ENCODE data around the gene KRT17.
"Not testable (repeated sequence)": the region's sequence is repeated elsewhere in the genome, so short reads cannot be mapped to it uniquely, and the experiment has no call there.

Gene KRT17

DNA sequence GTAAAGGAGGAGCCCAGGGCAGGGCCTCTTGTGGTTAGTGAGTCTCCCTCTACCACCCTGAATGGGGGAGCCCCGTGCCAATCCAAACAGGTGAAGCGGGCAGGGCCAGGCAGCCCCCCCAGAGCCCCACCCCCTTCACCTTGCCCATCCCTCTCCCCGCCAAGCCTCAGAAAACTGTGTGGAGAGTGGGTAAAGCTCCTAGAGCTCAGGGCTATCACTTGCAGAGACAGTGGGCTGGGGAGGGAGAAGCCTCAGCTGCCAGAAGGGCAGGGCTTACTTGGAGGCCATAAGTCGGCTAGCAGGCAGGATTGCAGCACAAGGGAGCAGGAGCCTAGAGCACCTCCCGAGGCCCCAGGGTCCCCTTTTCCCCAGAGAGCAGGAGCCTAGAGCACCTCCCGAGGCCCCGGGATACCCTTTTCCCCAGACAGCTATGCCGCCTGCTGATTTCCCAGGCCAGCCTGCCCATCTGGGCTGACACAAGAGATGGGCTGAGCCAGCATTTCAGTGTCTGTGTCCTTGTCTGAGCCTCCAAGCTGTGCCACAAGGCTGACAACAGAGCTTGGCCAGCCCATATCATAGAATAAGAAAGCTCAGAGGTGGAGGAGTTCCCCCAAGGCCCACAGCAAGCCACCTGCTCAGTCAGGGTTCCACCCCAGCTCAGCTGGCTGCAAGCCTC lies 30.9 kb downstream of the KRT17 start:
- no peak for DNase-seq (ENCODE audit: low read depth)

DNA sequence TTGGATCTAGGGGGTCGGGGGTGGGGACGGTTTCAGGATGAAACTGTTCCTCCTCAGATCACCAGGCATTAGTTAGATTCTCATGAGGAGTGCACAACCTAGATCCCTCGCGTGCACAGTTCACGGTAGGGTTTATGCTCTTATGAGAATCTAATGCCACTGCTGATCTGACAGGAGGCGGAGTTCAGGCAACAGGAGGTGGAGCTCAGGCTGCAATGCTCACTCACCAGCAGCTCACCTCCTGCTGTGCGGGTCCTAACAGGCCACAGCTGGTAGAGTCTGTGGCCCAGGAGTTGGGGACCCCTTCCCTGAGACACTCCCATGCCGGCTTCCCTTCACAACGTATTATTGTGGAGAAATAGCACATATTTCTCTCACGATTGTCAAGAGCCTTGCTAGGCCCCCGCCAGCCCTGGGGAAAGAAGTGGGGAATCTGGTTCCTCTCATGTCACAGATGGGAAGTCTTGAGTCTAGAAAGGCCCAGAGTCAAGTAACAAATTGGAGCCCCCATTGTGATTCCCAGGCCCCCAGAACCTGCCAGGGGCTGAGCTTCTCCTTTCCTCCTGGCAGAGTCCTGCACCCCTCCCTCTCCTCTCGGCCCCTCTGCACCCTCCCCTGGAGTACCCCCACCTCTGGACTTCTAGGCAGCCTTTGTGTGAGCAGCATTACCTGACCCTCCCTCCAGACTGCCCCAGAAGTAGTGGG lies 31.6 kb downstream of the KRT17 start:
- DNase-seq (ENCODE audit: low read depth): no peak

DNA sequence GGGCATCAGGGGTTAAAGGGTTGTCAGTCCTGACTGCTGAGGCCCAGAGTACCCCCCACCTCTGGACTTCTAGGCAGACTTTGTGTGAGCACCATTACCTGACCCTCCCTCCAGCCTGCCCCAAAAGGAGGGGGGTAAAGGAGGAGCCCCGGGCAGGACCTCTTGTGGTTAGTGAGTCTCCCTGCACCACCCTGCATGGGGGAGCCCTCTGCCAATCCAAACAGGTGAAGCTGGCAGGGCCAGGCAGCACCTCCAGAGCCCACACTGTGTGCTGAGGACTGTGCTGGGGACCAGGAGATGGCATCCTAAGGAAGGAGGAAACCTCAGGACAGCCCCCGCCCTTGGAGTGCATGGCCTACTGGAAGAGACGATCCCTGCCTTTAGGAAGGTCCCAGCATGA lies 35.1 kb downstream of the KRT17 start:
- no peak for DNase-seq (ENCODE audit: low read depth)

DNA sequence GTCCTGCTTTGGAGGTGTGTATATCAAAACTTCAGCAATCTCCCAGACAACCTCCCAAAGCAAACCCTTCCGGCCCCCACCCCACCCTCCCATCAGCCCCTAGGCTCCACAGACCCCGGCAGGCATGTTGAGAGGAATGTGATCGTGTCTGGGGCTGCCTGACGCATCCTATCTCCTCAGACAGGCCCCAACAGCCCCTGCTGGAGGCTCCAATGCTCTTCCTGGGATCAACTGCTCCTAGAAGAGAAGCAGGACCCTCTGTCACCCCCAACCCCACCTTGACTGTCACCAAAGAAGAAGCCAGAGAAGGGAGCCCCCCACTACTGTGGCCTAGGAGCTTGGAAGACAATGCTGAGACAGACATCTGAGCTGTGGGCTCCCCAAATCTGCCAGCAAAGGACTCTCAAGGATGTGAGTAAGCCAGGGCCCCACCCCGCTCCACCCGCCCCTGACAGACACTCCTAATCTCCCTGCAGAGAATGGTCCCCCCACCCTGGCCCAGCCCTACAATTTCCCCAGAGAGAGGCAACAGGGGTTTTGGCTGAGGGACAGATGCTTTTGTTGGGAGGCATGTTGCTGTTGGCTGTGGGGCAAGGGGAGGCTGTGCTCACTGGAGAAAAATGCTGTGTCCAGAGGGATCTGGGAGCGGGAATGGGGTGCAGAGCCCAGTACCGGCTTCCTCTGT lies 36.1 kb downstream of the KRT17 start:
- peak; percentile 9 for DNase-seq (ENCODE audit: low read depth)

DNA sequence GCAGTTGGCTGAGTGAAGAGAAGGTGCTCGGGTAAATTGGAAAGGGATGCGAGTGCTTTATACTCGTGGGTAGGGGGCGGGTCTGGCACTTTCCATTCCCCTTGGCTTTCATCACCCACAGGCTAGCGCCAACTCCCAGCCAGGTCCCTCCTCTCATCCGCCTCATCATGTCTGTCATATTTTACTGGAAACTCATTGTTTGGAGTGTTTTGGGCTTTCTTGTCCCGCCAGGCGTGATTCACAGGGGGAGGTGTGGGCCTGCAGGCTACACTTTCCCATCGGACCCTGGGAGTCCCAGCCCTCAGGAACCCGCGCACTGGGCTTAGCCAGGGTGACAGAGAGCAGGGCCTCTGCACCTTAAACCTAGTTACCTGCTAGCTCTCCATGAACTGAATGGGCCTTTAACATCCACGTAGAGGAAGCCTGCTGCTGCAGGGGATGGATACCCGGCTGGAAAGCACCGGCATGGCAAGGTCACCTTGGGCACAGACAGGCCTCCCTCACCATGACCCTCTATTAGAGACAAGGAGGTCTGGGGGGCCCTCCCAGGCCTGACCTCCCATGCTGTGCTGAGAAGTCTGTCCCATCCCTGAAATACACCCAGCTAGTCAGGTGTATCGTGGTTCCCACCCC lies 37.4 kb downstream of the KRT17 start, which contains the start of gene KRT14:
Gene KRT14 (minus strand): TSS at position 33 of the 633 bp plus-strand sequence. CDS start 61 bp downstream, outside the sequence.
- DNase-seq (ENCODE audit: low read depth): peak; percentile 10

DNA sequence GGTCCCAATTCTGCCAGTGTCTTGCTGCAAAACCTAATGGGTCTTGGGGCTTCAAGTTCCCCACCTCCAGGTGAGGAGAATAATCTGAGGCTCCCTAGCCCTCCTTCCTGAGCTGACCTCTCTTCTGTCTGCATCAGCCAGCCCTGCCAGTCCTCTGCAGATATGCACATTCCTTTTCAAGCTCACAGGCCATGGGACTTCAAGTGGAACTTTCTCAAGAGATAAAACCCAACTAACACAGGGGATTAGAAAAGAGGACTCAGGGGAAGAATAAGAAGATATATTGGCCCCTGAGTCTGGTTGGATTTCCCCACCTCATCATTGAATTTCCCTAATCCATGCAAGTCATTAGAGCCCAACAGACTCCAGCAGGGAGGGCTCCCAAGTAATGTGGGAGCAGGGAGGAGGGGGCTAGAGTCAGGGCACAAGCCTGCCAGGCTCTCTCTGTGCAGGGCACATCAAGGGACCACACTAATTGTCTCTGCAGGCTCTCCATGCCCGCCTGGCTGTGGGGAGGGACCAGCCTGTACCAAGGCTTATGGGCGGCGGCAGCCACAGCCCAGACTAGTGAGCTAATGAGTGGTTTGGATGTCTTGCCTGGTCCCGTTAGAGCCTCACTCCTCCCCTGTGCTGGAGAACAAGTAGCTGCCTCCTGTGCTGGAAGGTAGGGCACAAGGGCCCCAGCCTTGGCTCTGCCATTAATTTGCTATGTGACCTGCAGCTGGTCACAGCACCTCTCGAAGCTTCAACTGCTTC lies 38.9 kb downstream of the KRT17 start:
- no peak for DNase-seq (ENCODE audit: low read depth)

DNA sequence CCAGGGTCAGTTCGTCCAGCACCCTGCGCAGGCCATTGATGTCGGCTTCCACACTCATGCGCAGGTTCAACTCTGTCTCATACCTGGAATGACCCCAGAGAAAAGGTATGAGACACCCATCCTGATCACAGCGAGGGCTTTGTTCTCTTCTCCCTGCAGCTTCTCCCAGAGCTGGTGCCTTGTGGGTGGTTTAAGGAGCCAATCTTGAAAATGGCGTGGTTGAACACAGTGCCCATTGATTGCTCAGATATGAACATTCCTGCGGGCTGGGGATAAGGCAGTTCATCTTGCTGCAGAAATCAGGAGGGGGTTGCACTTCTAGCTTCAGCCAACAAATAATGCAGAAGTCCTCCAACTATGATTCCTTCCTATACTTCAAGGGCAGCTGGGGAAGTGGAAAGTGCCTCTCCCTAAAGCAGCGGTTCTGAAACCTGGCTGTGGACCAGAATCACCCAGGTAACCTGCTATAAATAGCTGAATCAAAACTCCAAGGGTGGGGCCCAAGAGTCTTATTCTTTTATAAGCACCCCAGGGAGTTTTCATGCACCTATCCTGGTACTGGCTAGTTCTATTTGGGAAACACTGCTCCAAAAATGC lies 39.9 kb downstream of the KRT17 start:
- not testable (repeated sequence) for DNase-seq (ENCODE audit: low read depth)

DNA sequence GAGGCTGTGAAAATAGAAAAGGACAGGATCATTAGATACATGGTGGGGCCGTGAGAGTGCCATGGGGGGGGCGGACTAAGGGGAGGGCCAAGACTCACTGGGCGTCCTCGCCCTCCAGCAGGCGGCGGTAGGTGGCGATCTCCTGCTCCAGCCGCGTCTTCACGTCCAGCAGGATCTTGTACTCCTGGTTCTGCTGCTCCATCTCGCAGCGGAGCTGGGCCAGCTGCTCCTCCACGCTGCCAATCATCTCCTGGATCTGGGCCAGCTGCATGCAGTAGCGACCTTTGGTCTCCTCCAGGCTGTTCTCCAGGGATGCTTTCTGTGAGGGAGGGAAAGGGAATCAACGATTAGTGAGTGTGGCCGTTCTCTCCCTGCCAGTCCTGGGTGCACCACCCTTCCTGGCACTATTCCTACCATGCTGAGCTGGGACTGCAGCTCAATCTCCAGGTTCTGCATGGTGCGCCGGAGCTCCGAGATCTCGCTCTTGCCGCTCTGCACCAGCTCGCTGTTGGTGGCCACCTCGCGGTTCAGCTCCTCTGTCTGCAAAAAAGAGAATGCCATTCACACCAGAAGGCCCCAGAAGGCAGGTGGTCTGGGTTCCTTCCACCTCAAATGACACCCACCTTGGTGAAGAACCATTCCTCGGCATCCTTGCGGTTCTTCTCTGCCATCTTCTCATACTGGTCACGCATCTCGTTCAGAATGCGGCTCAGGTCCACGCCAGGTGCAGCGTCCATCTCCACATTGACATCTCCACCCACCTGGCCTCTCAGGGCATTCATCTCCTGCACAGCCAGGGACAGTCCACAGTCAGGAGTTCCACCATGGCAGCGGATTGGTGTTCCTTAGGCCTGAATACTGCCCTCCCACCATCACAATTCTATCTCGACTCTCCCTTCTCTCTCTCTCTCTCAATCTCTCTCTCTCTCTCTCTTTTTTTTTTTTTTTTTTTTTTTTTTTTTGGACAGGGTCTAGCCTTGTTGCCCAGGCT lies 40.9 kb downstream of the KRT17 start:
- DNase-seq (ENCODE audit: low read depth): no peak

DNA sequence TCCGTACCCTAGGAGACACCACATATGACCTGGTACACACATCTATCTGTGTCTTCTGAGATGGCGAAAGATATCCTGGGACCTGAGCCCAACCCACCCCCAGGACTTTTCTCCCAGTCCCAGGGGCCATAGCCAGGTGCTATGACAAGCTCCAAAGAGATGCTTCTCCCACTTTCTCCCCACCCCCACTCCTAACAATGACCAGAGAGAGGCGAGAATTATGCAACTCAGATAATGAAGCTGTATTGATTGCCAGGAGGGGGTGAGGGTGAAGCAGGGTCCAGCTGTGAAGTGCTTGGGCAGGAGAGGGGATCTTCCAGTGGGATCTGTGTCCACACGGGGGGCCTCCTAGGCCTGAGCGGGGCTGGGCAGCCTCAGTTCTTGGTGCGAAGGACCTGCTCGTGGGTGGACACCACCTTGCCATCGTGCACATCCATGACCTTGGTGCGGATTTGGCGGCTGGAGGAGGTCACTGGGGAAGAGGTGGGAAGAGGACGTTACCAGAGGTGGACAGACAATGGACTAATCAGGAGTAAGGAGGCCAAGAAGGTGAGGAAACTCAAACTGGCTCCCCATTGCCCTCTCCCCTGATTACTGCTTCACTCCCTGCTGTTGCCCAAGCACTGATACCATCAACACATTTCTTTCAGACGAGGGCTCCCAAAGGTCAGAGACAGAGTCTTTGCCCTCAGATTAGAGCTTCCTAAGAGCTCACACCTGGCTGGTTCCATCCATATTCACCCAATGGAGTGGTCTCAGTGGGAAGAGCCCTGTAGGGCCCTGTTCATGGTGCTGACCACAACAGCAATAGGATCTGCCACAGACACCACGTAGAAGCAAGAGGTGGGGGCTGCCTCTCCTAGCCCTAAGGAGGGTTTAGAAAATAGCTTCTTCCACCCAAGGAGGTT lies 42.1 kb downstream of the KRT17 start:
- DNase-seq (ENCODE audit: low read depth): not testable (repeated sequence)

DNA sequence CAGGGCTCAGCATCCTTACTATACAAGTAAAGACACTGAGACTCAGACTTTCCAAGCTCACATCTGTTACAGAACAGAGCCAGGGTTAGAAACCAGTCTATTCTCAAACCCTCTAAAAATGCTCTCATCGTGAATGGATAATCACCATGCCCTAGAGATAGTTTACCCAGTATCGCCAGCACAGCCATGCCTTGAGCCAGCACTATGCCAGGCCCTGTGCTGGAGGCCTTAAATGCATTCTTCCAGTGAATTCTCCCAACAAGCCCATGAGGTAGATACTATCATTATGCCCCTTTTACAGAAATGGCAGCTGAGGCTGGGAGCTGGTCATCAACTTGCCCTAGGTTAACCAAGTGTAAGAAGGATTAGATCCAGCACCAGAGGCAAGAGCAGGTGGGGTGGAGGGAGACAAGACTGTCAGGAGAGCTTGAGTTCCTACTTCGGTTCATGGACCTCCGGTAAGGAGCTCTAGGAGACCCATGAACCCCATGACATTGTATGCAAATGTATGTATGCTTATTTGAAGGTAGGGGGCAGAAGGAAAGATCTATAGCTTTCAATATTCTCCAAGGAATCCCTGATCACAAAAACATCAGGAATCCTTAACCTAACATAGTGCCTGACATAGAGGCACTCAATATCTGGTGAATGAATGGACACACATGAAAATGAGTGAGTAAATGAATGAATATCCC lies 42.9 kb downstream of the KRT17 start:
- DNase-seq (ENCODE audit: low read depth): no peak

DNA sequence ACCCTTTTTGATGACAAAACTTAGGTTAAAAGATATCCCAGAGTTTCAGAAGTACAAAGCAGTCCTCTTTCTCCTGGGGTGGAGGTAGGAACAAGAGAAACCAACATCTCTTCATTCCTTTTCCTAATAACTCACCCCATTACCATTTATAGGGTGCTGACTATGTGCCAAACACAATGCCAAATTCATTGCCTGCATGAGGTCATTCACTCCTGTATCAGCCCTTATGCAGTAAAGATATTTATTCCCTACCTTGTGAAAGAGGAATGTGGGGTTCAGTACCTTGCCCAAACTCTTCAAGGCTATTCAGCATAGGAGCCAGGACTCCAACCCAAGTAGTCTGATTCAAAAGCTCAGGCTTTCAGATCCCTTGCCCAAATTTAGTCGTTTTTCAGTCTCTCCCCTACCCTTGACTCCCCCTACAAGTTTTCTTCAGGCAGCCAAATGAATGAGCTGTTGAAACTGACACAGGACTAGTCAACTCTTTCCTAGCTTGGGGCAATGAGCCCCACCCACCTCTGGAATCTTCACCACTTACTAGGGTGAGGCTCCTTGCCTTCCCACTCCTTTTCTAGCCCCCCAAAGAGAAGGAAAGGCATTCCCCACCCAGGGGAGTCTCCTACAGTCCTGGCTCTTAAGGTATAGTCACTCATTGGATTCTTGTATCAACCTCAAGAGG lies 43.5 kb downstream of the KRT17 start:
- DNase-seq (ENCODE audit: low read depth): peak; percentile 17

DNA sequence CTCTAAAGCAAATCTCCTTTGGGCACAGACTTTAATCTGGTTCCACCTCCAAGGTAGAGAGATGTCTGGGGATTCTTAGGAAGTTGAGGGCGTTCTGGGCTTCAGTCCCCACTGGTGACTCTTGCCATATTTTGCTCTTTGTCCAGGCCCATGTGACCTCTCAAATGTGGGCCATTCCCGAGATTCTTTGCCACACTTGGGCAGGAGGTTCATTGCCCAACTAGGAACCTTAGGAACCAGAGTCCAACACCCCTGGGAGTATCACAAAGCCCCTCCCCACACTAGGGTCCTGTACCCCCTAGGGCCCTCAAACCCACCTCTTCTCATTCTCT lies 44.2 kb downstream of the KRT17 start:
- no peak for DNase-seq (ENCODE audit: low read depth)

DNA sequence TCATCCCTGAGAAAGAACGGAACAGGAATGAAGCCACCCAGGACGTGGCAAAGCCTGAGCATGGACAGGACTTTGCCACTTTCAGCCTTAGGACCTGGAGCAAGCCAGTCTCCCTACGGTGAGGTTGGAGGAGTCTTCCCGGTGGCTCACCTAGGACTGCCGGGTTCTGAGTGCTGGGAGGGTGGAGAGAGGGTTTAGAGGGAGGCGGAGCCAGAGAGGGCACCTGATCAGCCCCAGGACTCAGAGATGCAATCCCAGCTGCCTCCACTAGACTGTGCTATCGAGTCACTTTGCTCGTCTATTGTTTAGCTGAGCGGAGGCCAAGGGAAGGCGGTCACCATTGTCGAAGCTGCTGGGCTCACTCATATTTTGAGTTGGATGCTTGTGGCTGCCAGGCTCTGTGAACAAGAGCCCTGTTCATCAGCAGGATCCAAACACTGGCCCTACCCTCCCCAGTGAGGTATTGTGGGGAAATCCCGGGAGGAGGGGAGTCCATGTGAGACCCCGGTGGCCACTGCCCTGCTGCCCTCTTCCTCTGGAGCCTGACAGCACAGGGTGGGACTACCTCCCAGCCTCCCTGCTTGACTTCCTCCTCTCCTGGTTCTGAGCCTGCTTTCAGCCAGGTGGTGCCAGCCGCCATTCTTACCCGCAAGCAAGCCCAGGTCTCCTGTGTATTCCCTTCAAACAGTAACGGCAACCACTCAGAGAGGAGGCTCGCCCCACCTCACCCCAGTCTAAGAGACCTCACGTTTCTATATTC lies 44.7 kb downstream of the KRT17 start:
- DNase-seq (ENCODE audit: low read depth): peak; percentile 82

DNA sequence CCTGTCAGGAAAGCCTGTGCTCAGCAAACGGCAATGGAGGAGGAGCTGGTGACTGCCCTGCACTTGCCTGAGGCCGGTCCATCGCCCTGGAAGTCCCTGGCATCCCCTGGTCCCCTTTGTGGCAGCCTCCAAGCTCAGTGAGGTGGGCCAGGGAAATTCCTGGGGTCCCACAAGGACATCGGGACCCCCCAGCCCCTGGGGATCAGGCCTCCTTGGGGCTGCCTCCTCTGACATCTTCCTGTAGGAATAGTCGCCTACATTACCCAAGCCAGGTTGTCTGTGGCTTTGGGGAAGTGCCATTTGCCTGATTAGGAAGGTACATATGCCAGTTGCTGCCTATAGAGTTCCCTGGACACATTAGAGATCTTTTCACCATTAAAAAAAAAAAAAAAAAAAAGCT lies 45.4 kb downstream of the KRT17 start:
- DNase-seq (ENCODE audit: low read depth): no peak

DNA sequence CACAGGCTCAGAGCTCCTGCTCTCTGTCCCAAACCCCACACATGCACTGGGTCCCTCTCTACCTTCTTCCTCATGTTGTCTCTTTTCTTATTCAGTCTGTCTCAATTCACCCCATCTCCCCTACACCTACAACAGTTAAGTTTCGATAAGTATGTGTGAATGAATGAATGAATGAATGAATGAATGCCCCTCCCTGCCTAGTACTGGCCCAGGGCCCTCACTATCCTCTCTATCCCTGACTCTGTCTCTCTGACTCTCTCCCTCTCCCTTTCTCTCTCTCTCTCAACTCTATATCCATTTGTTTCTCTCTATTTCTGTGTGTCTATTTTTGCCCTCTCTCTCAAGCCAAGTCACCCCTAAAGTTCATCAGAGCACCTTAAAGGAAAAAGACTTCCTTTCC lies 45.8 kb downstream of the KRT17 start:
- DNase-seq (ENCODE audit: low read depth): no peak

DNA sequence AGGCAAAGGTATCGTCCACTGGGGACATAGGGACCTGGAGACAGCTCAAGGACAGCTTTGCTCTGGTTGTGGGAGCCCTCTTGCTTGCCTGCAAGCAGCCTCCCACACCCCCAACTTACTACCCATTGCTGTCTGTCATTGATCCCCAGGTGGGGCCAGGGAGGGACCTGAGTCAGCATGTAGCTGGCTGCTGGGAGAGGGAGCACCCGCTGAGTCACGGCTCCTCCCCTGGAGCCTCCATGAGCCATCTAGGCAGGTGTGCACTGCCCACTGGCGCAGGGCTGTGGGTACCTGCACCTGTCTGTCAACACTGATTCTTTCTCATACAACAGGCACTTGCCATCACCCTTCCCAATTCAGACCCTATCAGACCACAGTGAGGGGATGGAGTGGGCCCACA lies 47.6 kb downstream of the KRT17 start:
- DNase-seq (ENCODE audit: low read depth): not testable (repeated sequence)

DNA sequence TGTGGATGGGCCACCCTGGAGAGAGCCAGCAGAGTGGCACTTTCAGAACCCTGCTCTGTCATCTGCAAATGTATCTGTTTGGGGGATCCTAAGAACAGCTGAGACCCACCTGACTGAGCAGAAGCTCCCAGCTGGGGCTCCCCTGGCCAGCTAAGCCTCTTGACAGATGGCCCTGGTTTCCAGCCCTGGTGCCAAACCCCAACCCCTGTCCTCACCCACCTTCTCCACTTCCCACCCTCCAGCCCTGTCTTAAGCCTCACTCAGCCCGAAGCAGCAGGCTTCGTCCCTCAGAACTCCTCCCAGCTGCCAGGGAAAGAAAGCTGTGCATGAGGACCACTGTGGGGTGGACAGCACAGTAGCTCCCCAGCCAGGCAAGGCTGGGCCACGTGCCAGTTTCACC lies 49.0 kb downstream of the KRT17 start:
- DNase-seq (ENCODE audit: low read depth): no peak

All from EH (cell line).